Activated T-cell treated with anti-CD3 and anti-CD28 coated beads, Interleukin-2, amount 50 U/mL, for 72 hours (primary cell): Measurements from ENCODE around the gene RBM39. TPM values are rescaled to one million over a fixed set of nuclear protein-coding genes. Genes with fewer than 3 reads are reported as not detected.
"Not testable (repeated sequence)": the region's sequence is repeated elsewhere in the genome, so short reads cannot be mapped to it uniquely, and the experiment has no call there.

ENCODE experiments used
- ATAC-seq, 2 donors: fragments of 150-1000 bp; cut with Tn5 transposase; replicated peaks in 1 of 2; 2 replicates each; pipeline ENCODE4 v1.10.0; 2021; ENCODE audit warnings: moderate library complexity in 2 of 2, mild to moderate bottlenecking in 1 of 2
- DNase-seq, 2 donors: peaks; one replicate each; pipeline ENCODE4 v3.0.0; 2021 to 2022; ENCODE audit warnings: mixed read lengths in 1 of 2
- H3K27ac Mint-ChIP-seq: one replicate; pipeline ENCODE4 v1.8.0; 2022; ENCODE audit warnings: mild to moderate bottlenecking, moderate library complexity, mixed read lengths
- H3K27me3 Mint-ChIP-seq: one replicate; pipeline ENCODE4 v1.8.0; 2022; ENCODE audit warnings: low read depth, mixed read lengths
- H3K36me3 Mint-ChIP-seq, 2 donors: one replicate each; pipeline ENCODE4 v1.8.0; 2022; ENCODE audit warnings: mixed read lengths in 2 of 2, mild to moderate bottlenecking in 1 of 2; ENCODE audit not compliant: insufficient read depth in 2 of 2
- H3K4me1 Mint-ChIP-seq: one replicate; pipeline ENCODE4 v1.8.0; 2022; ENCODE audit warnings: low read depth, mixed read lengths
- H3K4me3 Mint-ChIP-seq, 2 donors: one replicate each; pipeline ENCODE4 v1.8.0; 2022; ENCODE audit warnings: mild to moderate bottlenecking in 2 of 2, mixed read lengths in 2 of 2, moderate library complexity in 2 of 2
- H3K9me3 Mint-ChIP-seq, 2 donors: one replicate each; pipeline ENCODE4 v1.8.0; 2022; ENCODE audit warnings: mixed read lengths in 2 of 2
- total RNA-seq, 2 donors: library from RNA; stranded (reverse); gene quantifications; one replicate each; pipeline ENCODE4 v1.2.3, GENCODE V29; 2022

Gene RBM39
- total RNA-seq = 100 to 1,000 TPM; 431 to 525 TPM

GRCh38 chr20:35741892-35742740 is at the start of gene RBM39:
Gene RBM39, minus strand, starts transcription at chr20:35742260. Its CDS starts 1,386 bp downstream, at chr20:35740874.
- peak; percentile 88 to 89 for ATAC-seq
- no peaks in the 10 kb centered on the region for H3K27me3 Mint-ChIP-seq
- H3K27ac Mint-ChIP-seq = peak within 1 kb of the TSS; percentile 100
- no peaks in the 10 kb centered on the region for H3K9me3 Mint-ChIP-seq
- H3K4me3 Mint-ChIP-seq = peak within 1 kb of the TSS; percentile 99 to 100
- H3K36me3 Mint-ChIP-seq = peaks cover 26 to 51% of the 10 kb centered on the region in 2 donors
- peaks cover 56% of the 10 kb centered on the region for H3K4me1 Mint-ChIP-seq
- DNase-seq = peak; percentile 98 to 100

- Mint-ChIP-seq H3K4me1 (peaks cover 10% of the 10 kb centered on the region), H3K9me3 (no peaks in the 10 kb centered on the region), H3K27ac (peak overlapping the region; percentile 49), H3K36me3 (peaks cover under 1 to 1% of the 10 kb centered on the region in 2 donors), H3K4me3 (peak overlapping the region in 1 of 2 donors; percentile 52), H3K27me3 (no peaks in the 10 kb centered on the region)
- peak; percentile 58 to 72 for ATAC-seq
- no peak for DNase-seq
These were observed 49.8 kb upstream of the RBM39 start for GRCh38 chr20:35791821-35792220.

- ATAC-seq = no peak
- Mint-ChIP-seq H3K4me3 (no peak overlapping the region), H3K9me3 (no peaks in the 10 kb centered on the region), H3K27me3 (no peaks in the 10 kb centered on the region), H3K4me1 (peaks cover 6% of the 10 kb centered on the region), H3K27ac (no peak overlapping the region), H3K36me3 (peaks cover 1 to 2% of the 10 kb centered on the region in 2 donors)
- DNase-seq = no peak
These were observed 49.0 kb upstream of the RBM39 start for GRCh38 chr20:35791097-35791496.

GRCh38 chr20:35788796-35789195 is 46.7 kb upstream of the RBM39 start:
- no peak for DNase-seq
- Mint-ChIP-seq H3K9me3 (no peaks in the 10 kb centered on the region), H3K27me3 (no peaks in the 10 kb centered on the region), H3K27ac (no peak overlapping the region), H3K36me3 (peaks cover 1 to 2% of the 10 kb centered on the region in 2 donors), H3K4me3 (no peak overlapping the region), H3K4me1 (peaks cover 6% of the 10 kb centered on the region)
- no peak for ATAC-seq

GRCh38 chr20:35785541-35785940 is 43.5 kb upstream of the RBM39 start:
- ATAC-seq, DNase-seq, H3K4me3 Mint-ChIP-seq, H3K9me3 Mint-ChIP-seq, H3K27ac Mint-ChIP-seq, H3K36me3 Mint-ChIP-seq, H3K27me3 Mint-ChIP-seq: not testable (repeated sequence)
- H3K4me1 Mint-ChIP-seq = peaks cover 11% of the 10 kb centered on the region

GRCh38 chr20:35783811-35784210 is 41.8 kb upstream of the RBM39 start:
- not testable (repeated sequence) for H3K27ac Mint-ChIP-seq, H3K27me3 Mint-ChIP-seq, DNase-seq, H3K4me3 Mint-ChIP-seq, H3K9me3 Mint-ChIP-seq
- ATAC-seq = peak in 1 of 2 donors; percentile 74
- Mint-ChIP-seq H3K4me1 (peaks cover 13% of the 10 kb centered on the region), H3K36me3 (peaks cover 2 to 10% of the 10 kb centered on the region in 2 donors)

- peak overlapping the region in 1 of 2 donors; percentile 54 for H3K4me3 Mint-ChIP-seq
- DNase-seq (no peak), ATAC-seq (no peak)
- H3K27ac Mint-ChIP-seq = peak overlapping the region; percentile 84
- H3K36me3 Mint-ChIP-seq = peaks cover 10 to 15% of the 10 kb centered on the region in 2 donors
- no peaks in the 10 kb centered on the region for H3K27me3 Mint-ChIP-seq
- peaks cover 52% of the 10 kb centered on the region for H3K4me1 Mint-ChIP-seq
- H3K9me3 Mint-ChIP-seq = peaks cover 0 to under 1% of the 10 kb centered on the region in 2 donors
These were observed 34.5 kb upstream of the RBM39 start for GRCh38 chr20:35776513-35777101.

- ATAC-seq (no peak), DNase-seq (no peak)
- peaks cover 12 to 20% of the 10 kb centered on the region in 2 donors for H3K36me3 Mint-ChIP-seq
- H3K27me3 Mint-ChIP-seq = no peaks in the 10 kb centered on the region
- peak overlapping the region; percentile 99 for H3K27ac Mint-ChIP-seq
- peaks cover 60% of the 10 kb centered on the region for H3K4me1 Mint-ChIP-seq
- H3K4me3 Mint-ChIP-seq = peak overlapping the region; percentile 91 to 98
- peaks cover 0 to 7% of the 10 kb centered on the region in 2 donors for H3K9me3 Mint-ChIP-seq
These were observed 32.3 kb upstream of the RBM39 start for GRCh38 chr20:35774391-35774790.

- H3K4me1 Mint-ChIP-seq = peaks cover 65% of the 10 kb centered on the region
- DNase-seq = peak; percentile 41 to 50
These were observed 31.2 kb upstream of the RBM39 start for GRCh38 chr20:35773154-35773751.

GRCh38 chr20:35772563-35773058 is 30.6 kb upstream of the RBM39 start:
- Mint-ChIP-seq H3K4me1 (peaks cover 70% of the 10 kb centered on the region), H3K27me3 (no peaks in the 10 kb centered on the region), H3K27ac (peak overlapping the region; percentile 99), H3K4me3 (peak overlapping the region; percentile 91 to 98), H3K9me3 (peaks cover 0 to 7% of the 10 kb centered on the region in 2 donors), H3K36me3 (peaks cover 12 to 17% of the 10 kb centered on the region in 2 donors)
- DNase-seq (no peak), ATAC-seq (no peak)

More at GRCh38 chr20:35773154-35773751, 31.2 kb upstream of the RBM39 start:
- H3K27me3 Mint-ChIP-seq = no peaks in the 10 kb centered on the region
- peak overlapping the region; percentile 91 to 98 for H3K4me3 Mint-ChIP-seq
- H3K36me3 Mint-ChIP-seq = peaks cover 12 to 17% of the 10 kb centered on the region in 2 donors
- ATAC-seq = no peak
- H3K27ac Mint-ChIP-seq = peak overlapping the region; percentile 99
- peaks cover 0 to 7% of the 10 kb centered on the region in 2 donors for H3K9me3 Mint-ChIP-seq

- H3K36me3 Mint-ChIP-seq = peaks cover 12 to 17% of the 10 kb centered on the region in 2 donors
- H3K27ac Mint-ChIP-seq = peak within 1 kb of the TSS; percentile 99
- H3K27me3 Mint-ChIP-seq = no peaks in the 10 kb centered on the region
- peak within 1 kb of the TSS; percentile 91 to 98 for H3K4me3 Mint-ChIP-seq
- H3K9me3 Mint-ChIP-seq = peaks cover 0 to 7% of the 10 kb centered on the region in 2 donors
- peaks cover 67% of the 10 kb centered on the region for H3K4me1 Mint-ChIP-seq
- DNase-seq = peak; percentile 99 to 100
- peak; percentile 92 to 94 for ATAC-seq
These were observed 29.9 kb upstream of the RBM39 start, which contains the start of gene PHF20 for GRCh38 chr20:35771689-35772562. Gene PHF20, plus strand, starts transcription at chr20:35772015. Its CDS starts 29,508 bp downstream, at chr20:35801523.

GRCh38 chr20:35771367-35771688 is 29.3 kb upstream of the RBM39 start:
- peaks cover 12 to 17% of the 10 kb centered on the region in 2 donors for H3K36me3 Mint-ChIP-seq
- no peak for DNase-seq
- no peak for ATAC-seq
- H3K27me3 Mint-ChIP-seq = no peaks in the 10 kb centered on the region
- H3K27ac Mint-ChIP-seq = peak overlapping the region; percentile 64
- peak overlapping the region; percentile 61 to 74 for H3K4me3 Mint-ChIP-seq
- peaks cover 0 to 7% of the 10 kb centered on the region in 2 donors for H3K9me3 Mint-ChIP-seq
- peaks cover 67% of the 10 kb centered on the region for H3K4me1 Mint-ChIP-seq
